Measurements from ENCODE around the gene FHOD3.

DNA sequence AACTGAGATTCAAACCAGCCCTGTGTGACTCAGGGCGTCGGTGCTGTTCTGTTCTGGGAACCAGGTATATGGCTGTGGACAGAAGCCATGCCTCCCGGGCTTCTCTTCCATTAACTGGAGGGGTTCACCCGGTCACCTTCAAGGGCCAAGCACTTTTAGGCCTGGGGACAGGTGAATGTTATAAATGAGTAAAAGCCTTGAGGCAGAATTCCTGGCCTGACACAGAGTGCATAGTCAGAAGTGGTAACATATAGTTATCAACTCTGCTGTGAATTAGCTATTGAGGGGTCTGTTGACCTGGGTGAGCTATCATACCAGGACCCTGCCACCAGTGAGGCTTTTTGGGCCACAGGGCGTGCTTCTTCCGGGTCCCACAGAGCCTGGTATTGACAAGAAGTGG lies 2.7 kb downstream of the FHOD3 start:
- TF ChIP-seq, protein P1, sequence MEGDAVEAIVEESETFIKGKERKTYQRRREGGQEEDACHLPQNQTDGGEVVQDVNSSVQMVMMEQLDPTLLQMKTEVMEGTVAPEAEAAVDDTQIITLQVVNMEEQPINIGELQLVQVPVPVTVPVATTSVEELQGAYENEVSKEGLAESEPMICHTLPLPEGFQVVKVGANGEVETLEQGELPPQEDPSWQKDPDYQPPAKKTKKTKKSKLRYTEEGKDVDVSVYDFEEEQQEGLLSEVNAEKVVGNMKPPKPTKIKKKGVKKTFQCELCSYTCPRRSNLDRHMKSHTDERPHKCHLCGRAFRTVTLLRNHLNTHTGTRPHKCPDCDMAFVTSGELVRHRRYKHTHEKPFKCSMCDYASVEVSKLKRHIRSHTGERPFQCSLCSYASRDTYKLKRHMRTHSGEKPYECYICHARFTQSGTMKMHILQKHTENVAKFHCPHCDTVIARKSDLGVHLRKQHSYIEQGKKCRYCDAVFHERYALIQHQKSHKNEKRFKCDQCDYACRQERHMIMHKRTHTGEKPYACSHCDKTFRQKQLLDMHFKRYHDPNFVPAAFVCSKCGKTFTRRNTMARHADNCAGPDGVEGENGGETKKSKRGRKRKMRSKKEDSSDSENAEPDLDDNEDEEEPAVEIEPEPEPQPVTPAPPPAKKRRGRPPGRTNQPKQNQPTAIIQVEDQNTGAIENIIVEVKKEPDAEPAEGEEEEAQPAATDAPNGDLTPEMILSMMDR (IDR thresholded peaks at IDR 0.05 in 8 of 11, conservative IDR thresholded peaks at IDR 0.05 in 3 of 11), result no peak
- TF ChIP-seq POLR2A (IDR thresholded peaks at IDR 0.05) (no peak), POLR2AphosphoS5 (IDR thresholded peaks at IDR 0.05) (no peak)

All from spleen (tissue), 7 donors.